Measurements from ENCODE around the gene DNAH9. TPM values are rescaled to one million over a fixed set of nuclear protein-coding genes. Genes with fewer than 3 reads are reported as not detected.

Gene DNAH9
- total and polyA plus RNA-seq, 12 donors, result 0.06 to 0.10 TPM; not detected in 10

DNA sequence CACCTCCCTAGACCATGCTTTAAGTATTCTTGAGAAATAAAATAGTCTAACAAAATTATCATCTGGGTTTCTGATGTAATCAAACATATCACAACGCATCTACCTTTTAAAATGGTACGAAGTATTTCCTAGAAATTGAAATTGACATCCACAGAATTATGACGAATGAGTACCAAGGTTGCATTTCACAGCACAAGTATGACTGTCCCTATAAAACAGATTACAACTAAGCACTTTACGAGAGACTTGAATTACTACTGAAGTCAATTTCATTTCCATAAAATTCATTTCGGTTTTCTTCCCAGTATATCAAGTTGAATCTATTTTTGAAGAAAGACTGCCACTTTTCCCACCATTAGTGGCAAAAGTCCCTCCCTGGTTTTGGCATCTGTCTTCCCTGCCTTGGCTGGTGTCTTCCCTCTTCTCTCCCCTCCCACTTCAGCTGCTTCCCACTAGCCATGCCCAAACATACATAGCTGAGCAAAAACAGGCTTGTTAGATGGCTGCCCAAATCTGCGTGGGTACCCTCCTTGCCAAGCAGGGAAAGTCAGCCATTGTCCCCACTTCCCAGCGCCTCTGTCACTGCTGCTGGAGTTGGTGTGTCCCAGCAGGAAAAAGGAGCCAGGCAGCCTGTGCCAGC, 29.2 kb downstream of the DNAH9 start:
- DNase-seq (no peak), ATAC-seq (no peak)
- Histone ChIP-seq H3K9me3 (no peaks in the 10 kb centered on the region), H3K4me3 (no peak overlapping the region), H3K4me1 (no peaks in the 10 kb centered on the region), H3K36me3 (no peaks in the 10 kb centered on the region), H3K27ac (no peak overlapping the region), H3K27me3 (peaks cover 0 to 59% (median 22%) of the 10 kb centered on the region in 7 donors)
- intact Hi-C loops (cut with DNase I), result loop anchor here in 1 of 10 donors (10.0 kb wide), 1 partner anchor 63 kb away; no protein-coding TSS in a partner anchor
- TF ChIP-seq, protein P1, sequence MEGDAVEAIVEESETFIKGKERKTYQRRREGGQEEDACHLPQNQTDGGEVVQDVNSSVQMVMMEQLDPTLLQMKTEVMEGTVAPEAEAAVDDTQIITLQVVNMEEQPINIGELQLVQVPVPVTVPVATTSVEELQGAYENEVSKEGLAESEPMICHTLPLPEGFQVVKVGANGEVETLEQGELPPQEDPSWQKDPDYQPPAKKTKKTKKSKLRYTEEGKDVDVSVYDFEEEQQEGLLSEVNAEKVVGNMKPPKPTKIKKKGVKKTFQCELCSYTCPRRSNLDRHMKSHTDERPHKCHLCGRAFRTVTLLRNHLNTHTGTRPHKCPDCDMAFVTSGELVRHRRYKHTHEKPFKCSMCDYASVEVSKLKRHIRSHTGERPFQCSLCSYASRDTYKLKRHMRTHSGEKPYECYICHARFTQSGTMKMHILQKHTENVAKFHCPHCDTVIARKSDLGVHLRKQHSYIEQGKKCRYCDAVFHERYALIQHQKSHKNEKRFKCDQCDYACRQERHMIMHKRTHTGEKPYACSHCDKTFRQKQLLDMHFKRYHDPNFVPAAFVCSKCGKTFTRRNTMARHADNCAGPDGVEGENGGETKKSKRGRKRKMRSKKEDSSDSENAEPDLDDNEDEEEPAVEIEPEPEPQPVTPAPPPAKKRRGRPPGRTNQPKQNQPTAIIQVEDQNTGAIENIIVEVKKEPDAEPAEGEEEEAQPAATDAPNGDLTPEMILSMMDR (IDR thresholded peaks at IDR 0.05), result no peak
- 82 to 86% methylated on average over 7 of the region's 7 CpGs for WGBS, 2 donors

DNA sequence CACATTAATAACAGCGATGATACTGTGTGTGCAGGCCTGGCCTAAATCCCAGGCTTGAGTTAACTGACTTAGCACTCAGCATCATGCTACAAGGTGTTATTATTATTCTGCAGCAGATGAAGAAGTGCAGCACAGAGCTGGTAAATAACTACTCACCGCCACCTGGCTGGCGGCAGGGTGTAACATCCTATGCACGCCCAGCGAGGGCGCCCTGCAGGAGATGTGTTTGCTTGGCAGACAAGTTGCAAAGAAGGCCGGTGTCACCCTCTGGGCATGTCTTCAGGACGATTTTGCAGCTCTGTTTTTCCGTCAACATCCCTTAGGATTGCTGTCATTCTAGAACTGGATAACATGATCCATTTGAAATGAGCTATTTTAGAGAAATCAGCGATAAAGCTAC, 30.1 kb downstream of the DNAH9 start:
- DNase-seq (no peak), ATAC-seq (no peak)
- TF ChIP-seq, protein P1 (IDR thresholded peaks at IDR 0.05), result no peak
- intact Hi-C loops (cut with DNase I), result loop anchor here in 1 of 10 donors (10.0 kb wide), 1 partner anchor 64 kb away; no protein-coding TSS in a partner anchor
- Histone ChIP-seq H3K4me1 (no peaks in the 10 kb centered on the region), H3K9me3 (no peaks in the 10 kb centered on the region), H3K27me3 (peaks cover 0 to 59% (median 22%) of the 10 kb centered on the region in 7 donors), H3K36me3 (no peaks in the 10 kb centered on the region), H3K4me3 (no peak overlapping the region), H3K27ac (no peak overlapping the region)
- WGBS, 2 donors, result 34 to 52% methylated on average over 10 of the region's 10 CpGs

DNA sequence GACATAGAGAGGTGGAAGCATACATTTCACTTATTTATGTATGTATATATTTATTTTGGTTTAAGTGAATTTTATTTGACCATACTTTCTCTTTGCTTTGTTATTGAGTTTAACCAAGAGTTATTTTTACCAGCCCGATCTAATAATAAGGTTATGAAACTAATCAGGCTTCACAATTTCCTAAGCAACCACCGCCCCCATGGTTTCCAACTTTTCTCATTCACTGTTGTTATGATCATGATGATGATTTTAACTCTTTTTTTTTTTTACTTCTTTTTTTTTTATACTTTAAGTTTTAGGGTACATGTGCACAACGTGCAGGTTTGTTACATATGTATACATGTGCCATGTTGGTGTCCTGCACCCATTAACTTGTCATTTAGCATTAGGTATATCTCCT, 30.6 kb downstream of the DNAH9 start:
- Histone ChIP-seq H3K4me1 (no peaks in the 10 kb centered on the region), H3K27me3 (peaks cover 0 to 59% (median 20%) of the 10 kb centered on the region in 7 donors), H3K27ac (no peak overlapping the region), H3K36me3 (no peaks in the 10 kb centered on the region), H3K4me3 (no peak overlapping the region), H3K9me3 (no peaks in the 10 kb centered on the region)
- TF ChIP-seq, protein P1 (IDR thresholded peaks at IDR 0.05), result no peak
- DNase-seq (no peak), ATAC-seq (no peak)
- WGBS, 2 donors, result 87 to 94% methylated on average over 3 of the region's 3 CpGs
- intact Hi-C loops (cut with DNase I), result loop anchor here in 1 of 10 donors (10.0 kb wide), 1 partner anchor 64 kb away; no protein-coding TSS in a partner anchor

DNA sequence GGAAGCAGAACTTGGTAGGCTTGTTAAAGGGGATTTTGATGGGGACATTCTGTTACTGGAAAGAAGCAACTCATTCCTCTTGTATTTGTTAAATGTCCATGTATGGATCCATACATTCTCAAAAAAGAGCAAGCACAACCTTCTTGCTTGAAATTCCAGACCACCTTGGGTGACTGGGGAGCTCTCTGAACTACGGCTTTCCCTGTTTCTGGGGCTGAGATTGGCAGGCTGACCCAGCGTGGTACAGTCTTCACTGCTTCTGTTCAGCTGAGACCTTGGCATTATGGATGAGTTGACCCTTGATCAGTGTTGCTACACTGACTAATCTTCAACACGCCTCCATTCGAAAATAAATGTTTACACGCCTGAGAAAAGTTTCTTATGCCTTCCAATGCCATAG, 38.5 kb downstream of the DNAH9 start:
- ATAC-seq (no peak), DNase-seq (no peak)
- H3K9me3 ChIP-seq, result no peaks in the 10 kb centered on the region
- peaks cover 0 to 27% (median 7%) of the 10 kb centered on the region in 7 donors for H3K27me3 ChIP-seq
- 86 to 93% methylated on average over 5 of the region's 5 CpGs for WGBS, 2 donors
- no peaks in the 10 kb centered on the region for H3K4me1 ChIP-seq
- no peak overlapping the region for H3K4me3 ChIP-seq
- TF ChIP-seq, protein P1 (IDR thresholded peaks at IDR 0.05), result no peak
- intact Hi-C loops (cut with DNase I), result no loop called here
- no peaks in the 10 kb centered on the region for H3K36me3 ChIP-seq
- H3K27ac ChIP-seq, result no peak overlapping the region
